D721Med (cell line): ENCODE results near the gene ATP10B.
"Not testable (repeated sequence)": the region's sequence is repeated elsewhere in the genome, so short reads cannot be mapped to it uniquely, and the experiment has no call there.

Source experiments
- DNase-seq: peaks from one replicate; pipeline ENCODE4 v3.0.0; 2011; ENCODE audit warnings: low spot score; ENCODE audit not compliant: insufficient read length
- FAIRE-seq: peaks from 2 replicates; lab custom pipeline; 2011; peaks lifted over from hg19 to GRCh38; lab: Jason Lieb, UNC
- CTCF ChIP-seq: IDR thresholded peaks from 2 replicates; pipeline ENCODE4 v1.5.1; 2012; ENCODE audit warnings: mild to moderate bottlenecking, control low read depth; ENCODE audit not compliant: insufficient read depth; ENCODE audit errors: missing control alignments

Gene ATP10B

GRCh38 chr5:160852049-160852448 lies at the start of gene ATP10B:
ATP10B (minus strand) TSS chr5:160852211; CDS start chr5:160688074, 164,137 bp downstream.
- TF ChIP-seq CTCF, result no peak
- no peak for DNase-seq
- FAIRE-seq, result no peak

GRCh38 chr5:160901656-160902055 lies 49.6 kb upstream of the ATP10B start:
- DNase-seq, result no peak
- no peak for FAIRE-seq
- no peak for TF ChIP-seq CTCF

GRCh38 chr5:160899735-160900134 lies 47.7 kb upstream of the ATP10B start:
- no peak for TF ChIP-seq CTCF
- no peak for DNase-seq
- no peak for FAIRE-seq

GRCh38 chr5:160893180-160893964 lies 41.4 kb upstream of the ATP10B start:
- FAIRE-seq, DNase-seq: not testable (repeated sequence)

GRCh38 chr5:160887780-160888179 lies 35.8 kb upstream of the ATP10B start:
- no peak for TF ChIP-seq CTCF
- no peak for FAIRE-seq

GRCh38 chr5:160873560-160874200 lies 21.7 kb upstream of the ATP10B start:
- FAIRE-seq, DNase-seq: not testable (repeated sequence)

More at GRCh38 chr5:160887780-160888179, 35.8 kb upstream of the ATP10B start:
- no peak for DNase-seq

GRCh38 chr5:160869989-160870521 lies 18.0 kb upstream of the ATP10B start:
- FAIRE-seq (no peak), DNase-seq (no peak)
- no peak for TF ChIP-seq CTCF

GRCh38 chr5:160867976-160868375 lies 16.0 kb upstream of the ATP10B start:
- no peak for TF ChIP-seq CTCF
- FAIRE-seq (no peak), DNase-seq (no peak)
